Measurements from ENCODE around the gene SLC26A11.
A peak's percentile ranks its signal among the peaks of the same experiment; 100 is the strongest.
"Not testable (repeated sequence)": the region's sequence is repeated elsewhere in the genome, so short reads cannot be mapped to it uniquely, and the experiment has no call there.

The SLC26A11 gene

GRCh38 chr17:80263253-80264204, 43.3 kb downstream of the SLC26A11 start:
- peak; percentile 71 for DNase-seq

- peak; percentile 19 for DNase-seq
These were observed 44.2 kb downstream of the SLC26A11 start for GRCh38 chr17:80264205-80265075.

DNA sequence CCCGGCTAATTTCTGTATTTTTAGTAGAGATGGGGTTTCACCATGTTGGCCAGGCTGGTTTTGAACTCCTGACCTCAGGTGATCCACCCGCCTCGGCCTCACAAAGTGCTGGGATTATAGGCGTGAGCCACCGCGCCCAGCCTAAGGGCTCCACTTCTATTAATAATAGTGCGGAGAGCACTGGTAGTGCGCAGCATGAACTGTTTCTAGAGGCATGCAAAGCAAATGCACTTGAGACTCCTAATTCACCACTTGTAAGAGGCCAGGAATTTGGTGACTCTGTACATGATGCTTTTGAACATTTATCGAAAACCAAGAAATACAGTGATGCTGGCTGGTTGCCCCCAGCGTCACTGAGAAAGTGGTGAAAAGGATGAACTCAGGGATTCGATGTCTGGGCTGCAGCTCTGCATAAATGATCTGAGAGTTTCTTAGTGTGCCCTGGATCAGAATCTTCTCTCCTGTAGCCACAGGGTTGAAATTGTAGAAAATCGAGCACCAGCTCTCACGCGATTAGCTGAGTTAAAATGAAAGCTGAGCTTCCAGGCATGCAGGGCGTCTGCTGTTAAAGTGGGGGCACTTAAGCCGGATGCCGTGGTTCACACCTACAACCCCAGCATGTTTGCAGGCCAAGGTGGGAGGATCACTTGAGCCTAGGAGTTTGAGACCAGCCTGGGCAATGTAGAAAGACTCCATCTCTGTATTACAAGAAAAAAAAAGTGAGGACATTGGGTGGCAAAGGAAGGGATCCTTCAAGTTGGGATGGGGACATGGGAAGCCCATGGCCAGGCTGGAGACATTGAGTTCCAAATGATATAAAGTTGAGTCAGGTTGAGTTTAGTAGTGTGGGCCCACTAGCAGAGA, 45.2 kb downstream of the SLC26A11 start:
- peak; percentile 16 for DNase-seq

- no peak for DNase-seq
These were observed 47.2 kb downstream of the SLC26A11 start for GRCh38 chr17:80267391-80267790.

DNA sequence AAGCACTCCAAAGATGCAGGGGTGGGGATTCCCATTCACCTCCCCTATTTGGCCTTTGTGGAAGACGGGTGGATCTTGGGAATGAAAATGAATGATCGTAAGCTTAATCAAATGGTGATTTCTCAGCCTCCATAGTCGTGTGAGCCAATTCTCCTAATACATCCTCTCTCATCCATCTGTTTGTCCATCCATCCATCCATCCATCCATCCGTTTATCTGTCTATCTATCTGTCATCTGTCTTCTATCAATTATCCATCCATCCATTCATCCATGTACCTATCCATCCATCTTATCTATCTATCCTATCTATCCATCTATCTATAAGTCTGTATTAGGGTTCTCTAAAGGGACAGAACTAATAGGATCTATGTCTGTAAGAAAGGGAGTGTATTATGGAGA, 48.2 kb downstream of the SLC26A11 start:
- DNase-seq, result no peak

GRCh38 chr17:80269405-80269807, 49.2 kb downstream of the SLC26A11 start:
- DNase-seq, result no peak

DNA sequence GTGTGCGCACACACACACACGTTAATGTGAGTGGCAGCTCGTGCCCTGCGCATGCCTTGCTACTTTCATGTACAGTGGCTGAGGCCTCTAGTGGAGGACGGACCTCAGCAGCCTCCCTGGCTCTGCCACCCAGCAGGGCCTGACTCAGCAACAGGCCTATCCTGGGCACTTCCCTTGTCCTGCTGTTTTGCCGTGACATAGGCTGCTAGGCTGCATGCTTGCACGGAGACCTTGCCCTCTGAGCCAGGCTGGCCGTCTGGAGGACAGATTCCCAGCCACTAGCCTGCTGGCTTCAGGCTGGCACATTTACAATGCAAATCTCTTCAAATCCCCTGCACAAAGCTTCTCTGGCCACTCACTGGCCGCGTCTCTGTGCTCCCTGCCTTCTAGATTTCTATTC, 49.9 kb downstream of the SLC26A11 start:
- DNase-seq, result no peak

GRCh38 chr17:80270836-80271235, 50.6 kb downstream of the SLC26A11 start:
- peak; percentile 27 for DNase-seq

DNA sequence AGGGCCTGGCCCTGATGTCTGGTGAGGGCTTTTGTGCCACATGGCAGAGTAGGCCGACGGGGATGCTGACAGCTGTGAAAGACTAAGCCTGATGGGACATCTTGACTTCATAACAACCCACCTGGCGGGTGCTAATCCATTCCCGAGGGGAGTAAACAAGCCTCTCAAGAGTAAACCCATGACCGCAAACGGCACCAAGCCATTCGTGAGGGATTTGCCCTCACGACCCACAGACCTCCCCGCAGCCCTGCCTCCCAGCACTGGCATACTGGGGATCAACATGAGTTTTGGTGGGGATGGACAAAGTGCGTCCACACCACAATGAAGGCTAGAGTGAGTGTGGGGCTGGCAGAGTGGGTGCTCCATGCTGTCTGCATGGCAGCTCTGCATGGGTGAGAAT, 52.1 kb downstream of the SLC26A11 start:
- DNase-seq, result no peak

DNA sequence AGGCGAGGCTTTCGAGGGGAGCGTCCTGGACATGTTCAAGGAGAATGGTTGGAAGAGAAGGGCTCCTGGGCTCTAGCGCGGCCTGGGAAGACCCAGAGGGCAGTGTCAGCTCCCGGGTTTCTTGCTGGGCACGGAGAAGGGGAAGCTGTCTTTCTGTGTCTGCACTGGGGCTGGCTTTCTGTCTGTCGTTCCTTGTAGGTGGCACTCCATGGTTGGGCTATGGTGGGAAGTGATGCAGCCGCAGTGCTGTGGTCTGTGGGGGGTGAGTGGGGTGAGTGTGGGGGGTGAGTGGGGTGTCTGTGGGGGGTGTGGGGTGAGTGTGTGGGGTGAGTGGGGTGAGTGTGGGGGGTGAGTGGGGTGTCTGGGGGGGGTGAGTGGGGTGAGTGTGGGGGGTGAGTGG, 54.1 kb downstream of the SLC26A11 start:
- DNase-seq, result no peak

GRCh38 chr17:80274871-80275449, 54.7 kb downstream of the SLC26A11 start:
- no peak for DNase-seq

DNA sequence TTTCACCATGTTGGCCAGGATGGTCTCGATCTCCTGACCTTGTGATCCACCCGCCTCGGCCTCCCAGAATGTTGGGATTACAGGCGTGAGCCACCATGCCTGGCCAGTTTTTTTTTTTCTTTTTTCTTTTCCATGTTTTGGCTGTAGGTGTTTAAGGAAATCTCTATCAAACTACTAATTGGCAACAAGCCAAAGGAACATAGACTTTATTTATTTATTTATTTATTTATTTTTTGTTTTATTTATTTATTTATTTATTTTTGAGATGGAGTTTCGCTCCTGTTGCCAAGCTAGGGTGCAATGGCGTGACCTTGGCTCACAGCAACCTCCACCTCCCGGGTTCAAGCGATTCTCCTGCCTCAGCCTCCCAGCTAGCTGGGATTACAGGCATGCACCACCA, 55.6 kb downstream of the SLC26A11 start:
- not testable (repeated sequence) for DNase-seq

DNA sequence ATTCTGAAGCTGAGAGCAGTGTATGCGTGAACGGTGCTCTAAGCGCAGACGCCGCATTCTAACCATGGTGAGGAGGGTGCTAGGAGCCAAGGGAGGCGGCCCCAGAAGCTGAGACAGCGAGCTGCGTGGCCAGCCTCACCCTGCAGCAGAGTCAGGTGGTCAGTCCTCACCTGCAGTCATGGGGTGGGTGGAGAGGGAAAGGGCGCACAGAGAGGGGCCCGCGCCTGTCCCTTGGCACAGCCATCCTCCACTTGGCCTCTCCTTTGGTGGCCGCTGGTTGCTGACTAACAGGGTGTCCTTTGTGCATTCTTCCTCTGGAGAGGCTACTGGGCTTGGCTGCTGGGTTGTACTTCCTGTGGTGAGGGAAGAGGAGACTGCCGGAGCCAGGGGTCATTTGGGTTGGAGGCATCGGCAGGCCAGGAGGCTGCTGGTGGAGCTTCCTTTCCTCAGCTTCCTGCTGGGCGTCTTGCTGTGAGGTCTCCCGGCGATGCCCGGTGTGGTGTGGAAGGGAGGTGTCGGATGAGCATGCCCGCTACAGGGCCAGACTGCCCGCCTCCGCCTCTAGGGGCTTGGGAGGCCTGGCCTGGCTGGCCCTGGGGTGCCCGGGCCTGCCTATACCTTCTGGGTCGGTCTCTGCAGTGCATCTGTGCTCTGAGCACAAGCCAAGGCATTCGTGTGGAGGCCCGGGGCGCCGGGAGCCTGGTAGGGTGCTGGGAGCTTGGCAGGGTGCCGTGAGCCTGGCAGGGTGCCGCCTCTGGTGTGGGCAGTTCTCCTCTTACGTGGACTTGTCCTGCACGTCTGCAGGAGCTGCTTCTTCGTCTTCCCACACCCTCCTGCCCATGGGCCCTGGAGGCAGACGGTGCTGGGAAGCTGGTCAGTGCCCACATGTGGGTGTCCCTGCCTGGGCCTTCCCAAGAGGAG, 57.8 kb downstream of the SLC26A11 start:
- DNase-seq, result no peak

- no peak for DNase-seq
These were observed 59.7 kb downstream of the SLC26A11 start for GRCh38 chr17:80279895-80280294.

GRCh38 chr17:80281516-80281915, 61.3 kb downstream of the SLC26A11 start:
- DNase-seq, result no peak

DNA sequence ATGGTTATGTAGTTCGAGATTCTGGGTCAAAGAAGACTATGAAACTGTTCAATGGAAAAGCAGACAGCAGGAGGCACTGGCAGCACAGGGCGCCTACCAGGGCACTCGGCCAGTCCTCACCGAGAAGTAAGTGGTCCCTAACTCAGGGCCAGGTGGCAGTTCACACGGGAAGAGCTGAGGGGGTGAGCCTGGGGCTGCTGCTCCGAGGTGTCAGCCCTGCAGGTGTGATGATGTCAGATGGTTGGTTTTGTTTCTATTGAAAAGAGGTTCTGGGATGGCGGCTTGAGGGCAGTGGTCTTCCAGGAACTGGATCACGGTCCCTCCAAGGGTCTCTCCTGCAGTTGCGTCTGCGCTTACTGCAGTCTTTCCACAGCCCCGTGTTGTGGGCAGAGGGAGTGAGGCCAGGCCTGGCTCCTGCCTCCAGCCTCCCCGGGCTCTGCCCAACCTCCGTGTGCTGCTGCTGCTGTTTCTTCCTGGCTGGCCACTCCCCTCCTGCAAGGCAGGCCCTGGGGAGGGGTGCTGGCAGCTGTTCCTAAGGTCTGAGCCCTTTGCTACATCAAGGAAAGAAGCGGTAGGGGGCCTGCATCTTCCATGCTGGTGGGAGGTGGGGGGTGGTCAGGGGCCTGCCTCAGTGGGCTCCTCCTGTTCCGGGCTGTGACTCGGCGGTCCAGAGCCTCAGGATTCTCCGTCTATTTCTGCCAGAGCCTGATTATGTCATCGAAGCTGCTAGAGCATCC, 63.1 kb downstream of the SLC26A11 start:
- DNase-seq, result no peak

GRCh38 chr17:80284631-80285030, 64.4 kb downstream of the SLC26A11 start:
- no peak for DNase-seq

DNA sequence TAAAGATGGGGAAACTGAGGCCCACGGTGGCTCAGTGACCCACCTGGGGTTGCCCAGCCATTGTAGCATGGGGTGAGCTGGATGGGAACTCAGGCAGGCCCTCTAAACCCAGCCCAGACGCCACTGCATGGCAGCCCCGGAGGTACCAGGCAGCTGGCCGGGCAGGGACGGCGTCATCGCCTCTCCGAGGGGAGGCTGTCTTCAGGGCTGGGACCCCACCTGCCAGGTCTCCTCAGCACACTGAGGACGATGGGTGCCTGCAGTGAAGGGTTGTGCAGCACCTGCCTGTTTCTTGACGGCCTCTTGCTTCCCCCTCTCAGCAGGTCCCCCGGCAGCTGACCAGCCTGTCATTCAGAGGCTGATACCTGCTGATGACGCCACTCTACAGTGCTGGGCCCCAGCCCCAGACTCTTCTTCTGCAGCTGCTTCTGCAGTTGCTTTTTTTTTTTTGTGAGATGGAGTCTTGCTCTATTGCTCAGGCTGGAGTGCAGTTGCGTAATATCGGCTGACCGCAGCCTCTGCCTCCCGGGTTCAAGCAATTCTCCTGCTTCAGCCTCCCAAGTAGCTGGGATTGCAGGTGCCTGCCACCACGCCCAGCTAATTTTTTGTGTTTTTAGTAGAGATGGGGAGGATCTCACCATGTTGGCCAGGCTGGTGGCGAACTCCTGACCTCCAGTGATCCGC, 65.2 kb downstream of the SLC26A11 start:
- DNase-seq, result no peak

GRCh38 chr17:80286638-80286960, 66.4 kb downstream of the SLC26A11 start:
- DNase-seq, result no peak

DNA sequence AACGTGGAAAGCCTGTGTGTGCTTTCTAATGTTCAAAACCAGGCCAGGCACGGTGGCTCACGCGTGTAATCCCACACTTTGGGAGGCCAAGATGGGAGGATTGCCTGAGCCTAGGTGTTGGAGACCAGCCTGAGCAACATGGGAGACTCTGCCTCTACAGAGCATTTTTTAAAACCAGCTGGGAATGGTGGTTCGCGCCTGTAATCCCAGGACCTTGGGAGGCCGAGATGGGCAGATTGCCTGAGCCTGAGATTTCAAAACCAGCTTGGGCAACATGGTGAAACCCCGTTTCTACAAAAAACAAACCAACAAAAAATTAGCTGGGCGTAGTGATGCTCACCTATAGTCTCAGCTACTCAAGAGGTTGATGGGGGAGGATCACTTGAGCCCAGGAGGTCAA, 66.8 kb downstream of the SLC26A11 start:
- no peak for DNase-seq
